Activated T-helper 1 cell treated with anti-CD3 and anti-CD28 coated beads, Interleukin-12 subunit alpha, Interleukin-12 subunit beta, Interleukin-2, Interleukin-4 antibody, amounts not matched to agents 30 ng/mL and 10 ng/mL and 1 ng/mL, durations not matched to agents 14 hours and 24 hours and 36 hours (primary cell): ENCODE data around the gene DDR2. TPM values are rescaled to one million over a fixed set of nuclear protein-coding genes. Genes with fewer than 3 reads are reported as not detected.
A peak's percentile ranks its signal among the peaks of the same experiment; 100 is the strongest.
"Not testable (repeated sequence)": the region's sequence is repeated elsewhere in the genome, so short reads cannot be mapped to it uniquely, and the experiment has no call there.

Experiments
- DNase-seq: peaks from one replicate; pipeline ENCODE4 v3.0.0; 2021; ENCODE audit warnings: low spot score
- H3K27ac Mint-ChIP-seq: one replicate; pipeline ENCODE4 v1.8.0; 2021; ENCODE audit warnings: mild to moderate bottlenecking, mixed read lengths
- H3K27me3 Mint-ChIP-seq: one replicate; pipeline ENCODE4 v1.8.0; 2022; ENCODE audit warnings: mild to moderate bottlenecking, moderate library complexity, mixed read lengths; ENCODE audit not compliant: insufficient read depth
- H3K36me3 Mint-ChIP-seq: one replicate; pipeline ENCODE4 v1.8.0; 2021; ENCODE audit warnings: low read depth, mixed read lengths
- H3K4me1 Mint-ChIP-seq: one replicate; pipeline ENCODE4 v1.8.0; 2021; ENCODE audit warnings: low read depth, mixed read lengths
- H3K4me3 Mint-ChIP-seq: one replicate; pipeline ENCODE4 v1.8.0; 2021; ENCODE audit warnings: mild to moderate bottlenecking, moderate library complexity, mixed read lengths
- H3K9me3 Mint-ChIP-seq: one replicate; pipeline ENCODE4 v1.8.0; 2021; ENCODE audit warnings: mixed read lengths
- intact Hi-C: fragments of 100-400 bp; cut with micrococcal nuclease; formaldehyde crosslinking; loops from one replicate; pipeline ENCODE4 v1.15.1; 2024
- total RNA-seq: library from RNA; stranded (reverse); gene quantifications from 2 replicates; pipeline ENCODE4 v1.2.3, GENCODE V29; 2022

Gene DDR2
- total RNA-seq, 1 donor from 2014 or later = 0.44 TPM

DNA sequence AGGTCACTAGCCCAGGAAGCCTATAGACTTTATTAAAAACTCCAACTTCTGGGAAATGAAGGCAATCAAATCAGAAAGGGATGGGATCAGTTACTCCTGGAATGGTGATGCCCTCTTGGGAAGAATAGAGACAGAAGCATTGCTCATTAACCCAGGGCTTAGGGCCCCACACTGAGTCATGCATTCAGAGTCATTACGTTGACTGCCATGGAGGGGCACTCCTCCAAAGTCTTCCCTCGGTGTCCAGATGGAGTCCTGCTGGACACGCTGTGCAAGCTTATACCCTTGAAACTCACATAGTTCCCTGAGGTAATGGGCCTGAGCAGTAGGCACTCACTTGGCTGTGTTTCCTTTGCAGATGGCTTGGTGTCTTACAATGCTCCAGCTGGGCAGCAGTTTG, 123.0 kb downstream of the DDR2 start:
- Mint-ChIP-seq H3K27me3 (peaks cover 2% of the 10 kb centered on the region), H3K4me3 (no peak overlapping the region), H3K36me3 (no peaks in the 10 kb centered on the region), H3K27ac (no peak overlapping the region), H3K4me1 (no peaks in the 10 kb centered on the region), H3K9me3 (no peaks in the 10 kb centered on the region)
- intact Hi-C loops = no loop called here
- DNase-seq = no peak

DNA sequence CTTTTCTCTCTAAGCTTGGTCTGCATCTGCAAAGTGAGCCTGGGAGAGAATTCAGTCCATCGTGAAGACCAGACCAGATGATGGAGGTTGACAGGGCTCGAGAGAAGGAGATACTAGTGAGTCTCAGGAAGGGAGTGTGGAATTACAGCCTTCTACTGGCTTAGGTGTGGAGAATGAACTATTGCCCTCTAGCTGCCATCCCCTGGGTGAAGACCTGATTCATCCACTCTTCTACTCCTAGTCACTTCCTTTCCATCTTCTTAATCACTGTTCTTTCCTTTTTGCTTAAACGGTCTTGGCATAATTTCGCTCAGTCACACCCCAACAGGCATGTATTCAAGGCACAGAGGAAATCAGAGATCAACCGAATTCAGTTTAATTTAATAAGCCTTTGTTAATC, 124.3 kb downstream of the DDR2 start:
- H3K4me1 Mint-ChIP-seq = no peaks in the 10 kb centered on the region

DNA sequence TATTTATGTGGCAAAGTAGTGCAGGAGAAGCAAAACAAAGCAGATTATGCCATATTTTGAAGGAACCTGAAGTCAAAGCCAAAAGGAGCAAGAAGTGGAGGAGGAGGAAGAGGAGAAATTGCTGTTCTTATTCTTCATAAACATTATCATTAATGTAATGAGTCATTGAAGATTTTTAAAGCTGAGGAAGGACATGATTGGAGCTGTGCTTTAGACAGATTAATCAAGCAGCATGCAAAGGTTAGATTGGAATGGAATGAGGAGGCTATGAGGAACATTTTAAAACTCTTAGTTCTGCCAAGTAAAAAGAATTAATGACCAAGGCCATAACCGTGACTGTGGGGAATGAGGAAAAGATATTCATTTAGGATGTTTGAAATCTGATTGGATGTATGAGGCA, 125.2 kb downstream of the DDR2 start:
- Mint-ChIP-seq H3K27me3 (peaks cover 2% of the 10 kb centered on the region), H3K4me3 (no peak overlapping the region), H3K9me3 (no peaks in the 10 kb centered on the region), H3K27ac (no peak overlapping the region), H3K36me3 (no peaks in the 10 kb centered on the region), H3K4me1 (no peaks in the 10 kb centered on the region)
- intact Hi-C loops = no loop called here
- DNase-seq = no peak

More for the DNA sequence above, 124.3 kb downstream of the DDR2 start:
- no peaks in the 10 kb centered on the region for H3K9me3 Mint-ChIP-seq
- DNase-seq = no peak
- intact Hi-C loops = no loop called here
- H3K27ac Mint-ChIP-seq = no peak overlapping the region
- peaks cover 2% of the 10 kb centered on the region for H3K27me3 Mint-ChIP-seq
- H3K4me3 Mint-ChIP-seq = no peak overlapping the region
- no peaks in the 10 kb centered on the region for H3K36me3 Mint-ChIP-seq

DNA sequence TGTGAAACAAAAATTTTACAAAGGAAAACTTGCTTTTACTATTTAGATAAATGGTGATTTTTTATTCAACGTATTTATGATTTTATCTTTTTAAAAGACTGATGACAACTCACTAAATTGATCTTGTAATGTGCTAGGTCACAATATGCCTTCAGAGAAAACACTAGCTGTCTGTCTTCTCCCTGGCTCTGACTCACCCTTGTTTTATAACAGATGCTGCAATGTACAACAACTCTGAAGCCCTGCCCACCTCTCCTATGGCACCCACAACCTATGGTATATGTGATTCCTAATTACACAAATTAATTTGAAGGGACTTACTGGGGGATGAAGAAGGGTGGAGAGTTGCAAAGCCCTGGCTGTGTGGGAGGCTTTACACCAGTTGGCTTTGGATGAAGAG, 133.5 kb downstream of the DDR2 start:
- H3K27ac Mint-ChIP-seq = no peak overlapping the region
- no peaks in the 10 kb centered on the region for H3K36me3 Mint-ChIP-seq
- DNase-seq = no peak
- intact Hi-C loops = no loop called here
- no peaks in the 10 kb centered on the region for H3K4me1 Mint-ChIP-seq
- no peaks in the 10 kb centered on the region for H3K9me3 Mint-ChIP-seq
- H3K27me3 Mint-ChIP-seq = peaks cover 3% of the 10 kb centered on the region
- H3K4me3 Mint-ChIP-seq = no peak overlapping the region

DNA sequence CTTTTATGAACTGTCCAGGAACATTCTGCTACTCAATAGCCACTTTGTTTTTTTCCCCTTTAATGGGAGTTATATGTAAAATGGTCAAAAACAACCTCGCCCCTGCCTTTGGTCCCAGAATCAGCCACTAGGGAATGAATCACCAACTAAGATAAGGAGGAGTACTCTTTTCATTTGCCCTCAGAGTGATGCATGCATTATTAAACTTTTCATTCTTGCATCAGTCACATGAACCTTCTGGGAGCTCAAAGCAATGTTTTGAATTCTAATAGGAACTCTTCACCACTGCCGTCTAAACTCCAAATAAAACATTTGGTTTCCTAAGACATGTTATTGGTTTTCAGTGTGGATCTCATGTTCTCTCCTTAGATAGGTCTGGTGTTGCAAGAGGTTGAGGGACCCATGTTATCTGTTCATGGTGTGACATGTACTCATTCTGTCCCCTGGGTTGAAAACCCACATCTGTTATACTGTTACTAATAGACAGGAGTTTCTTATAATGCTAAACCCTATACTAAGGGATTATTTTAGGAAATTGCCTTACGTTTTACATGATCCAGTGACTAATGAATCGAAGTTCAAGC, 140.4 kb downstream of the DDR2 start:
- intact Hi-C loops = no loop called here
- no peaks in the 10 kb centered on the region for H3K9me3 Mint-ChIP-seq
- peaks cover 8% of the 10 kb centered on the region for H3K27me3 Mint-ChIP-seq
- no peak overlapping the region for H3K4me3 Mint-ChIP-seq
- H3K27ac Mint-ChIP-seq = no peak overlapping the region
- no peaks in the 10 kb centered on the region for H3K4me1 Mint-ChIP-seq
- no peaks in the 10 kb centered on the region for H3K36me3 Mint-ChIP-seq
- DNase-seq = no peak

DNA sequence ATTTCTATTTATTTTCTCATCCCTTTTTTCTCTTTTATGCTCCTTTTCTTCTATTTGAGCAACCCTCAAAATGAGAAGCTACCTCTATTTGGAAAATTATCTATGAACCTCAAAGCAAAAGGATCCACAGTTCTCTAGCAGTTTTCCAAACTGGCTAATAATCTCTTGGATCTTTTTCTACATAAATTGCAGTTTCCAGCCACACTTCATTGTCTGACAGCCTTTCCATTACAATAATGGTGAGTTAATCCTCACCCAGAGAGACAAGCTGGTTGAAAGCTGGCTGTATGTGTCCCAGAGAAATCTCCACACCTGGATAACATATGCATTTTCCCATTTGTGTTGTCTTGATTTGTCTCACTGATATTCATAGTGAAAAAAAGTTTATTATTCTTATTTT, 141.7 kb downstream of the DDR2 start:
- Mint-ChIP-seq H3K27me3 (peaks cover 8% of the 10 kb centered on the region), H3K4me1 (no peaks in the 10 kb centered on the region), H3K36me3 (no peaks in the 10 kb centered on the region), H3K4me3 (no peak overlapping the region), H3K27ac (no peak overlapping the region), H3K9me3 (no peaks in the 10 kb centered on the region)
- intact Hi-C loops = no loop called here
- no peak for DNase-seq

DNA sequence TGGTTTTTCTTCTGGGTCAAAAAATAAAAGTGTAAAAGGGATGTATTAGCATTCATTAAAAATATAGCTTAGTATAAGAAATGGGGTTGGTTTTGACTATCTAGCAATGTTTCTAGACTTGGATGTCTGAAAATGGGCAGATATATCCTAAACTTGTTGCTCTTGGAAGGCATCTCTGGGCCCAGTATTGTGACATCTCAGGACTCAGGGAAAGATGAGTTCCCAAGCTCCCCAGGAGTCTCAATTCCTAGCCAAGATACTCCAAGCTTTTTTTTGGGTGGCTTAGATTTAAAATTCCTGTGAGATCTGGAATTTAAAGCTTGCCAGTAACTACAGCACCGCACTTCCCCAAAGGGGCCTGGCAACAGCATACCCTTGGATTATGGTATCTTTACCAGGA, 146.8 kb downstream of the DDR2 start:
- no peak for DNase-seq
- Mint-ChIP-seq H3K27ac (no peak overlapping the region), H3K4me1 (no peaks in the 10 kb centered on the region), H3K27me3 (peaks cover 21% of the 10 kb centered on the region), H3K4me3 (no peak overlapping the region), H3K36me3 (no peaks in the 10 kb centered on the region), H3K9me3 (no peaks in the 10 kb centered on the region)
- intact Hi-C loops = no loop called here

DNA sequence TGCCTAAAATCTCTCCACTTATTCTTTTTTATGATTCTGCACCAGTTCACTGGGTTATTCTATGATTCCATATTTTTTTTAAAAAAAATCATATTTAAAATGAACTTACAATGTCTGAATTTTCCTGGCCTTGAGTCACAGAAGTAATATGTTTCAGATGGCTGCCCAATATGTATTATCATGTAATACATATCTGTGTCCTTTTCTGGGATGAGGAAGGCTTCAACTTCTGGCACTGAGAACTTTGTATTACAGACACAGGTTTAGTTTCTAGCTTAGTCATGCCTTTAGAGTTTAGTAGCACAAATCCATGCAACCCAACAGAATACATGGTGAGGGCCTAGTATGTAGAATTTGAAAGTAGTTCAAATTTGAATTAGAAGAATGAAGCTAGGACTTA, 150.4 kb downstream of the DDR2 start:
- intact Hi-C loops = no loop called here

DNA sequence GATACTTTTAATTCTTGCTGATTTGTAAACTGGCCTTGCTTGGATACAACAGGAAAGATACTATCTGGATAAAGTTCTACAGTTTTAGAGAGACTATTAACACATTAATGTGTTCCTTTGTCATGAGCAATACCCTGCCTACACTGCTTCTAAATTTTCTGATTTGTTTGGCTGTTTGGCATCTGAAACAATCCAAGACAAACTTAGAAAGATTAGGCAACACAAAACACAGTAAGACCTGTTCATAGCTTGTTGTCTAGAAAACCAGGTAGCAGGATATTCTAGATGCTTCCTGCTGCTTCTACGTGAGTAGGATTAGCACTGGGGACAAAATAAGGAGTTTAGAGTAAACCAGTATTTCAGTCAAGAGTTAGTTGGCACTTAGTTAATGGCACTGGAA, 152.7 kb downstream of the DDR2 start:
- intact Hi-C loops, H3K27ac Mint-ChIP-seq, DNase-seq, H3K9me3 Mint-ChIP-seq, H3K4me3 Mint-ChIP-seq, H3K4me1 Mint-ChIP-seq, H3K36me3 Mint-ChIP-seq: not testable (repeated sequence)
- peaks cover 12% of the 10 kb centered on the region for H3K27me3 Mint-ChIP-seq

More for the DNA sequence above, 150.4 kb downstream of the DDR2 start:
- Mint-ChIP-seq H3K27ac (no peak overlapping the region), H3K4me3 (no peak overlapping the region), H3K27me3 (peaks cover 13% of the 10 kb centered on the region), H3K4me1 (no peaks in the 10 kb centered on the region), H3K36me3 (no peaks in the 10 kb centered on the region), H3K9me3 (no peaks in the 10 kb centered on the region)
- no peak for DNase-seq

DNA sequence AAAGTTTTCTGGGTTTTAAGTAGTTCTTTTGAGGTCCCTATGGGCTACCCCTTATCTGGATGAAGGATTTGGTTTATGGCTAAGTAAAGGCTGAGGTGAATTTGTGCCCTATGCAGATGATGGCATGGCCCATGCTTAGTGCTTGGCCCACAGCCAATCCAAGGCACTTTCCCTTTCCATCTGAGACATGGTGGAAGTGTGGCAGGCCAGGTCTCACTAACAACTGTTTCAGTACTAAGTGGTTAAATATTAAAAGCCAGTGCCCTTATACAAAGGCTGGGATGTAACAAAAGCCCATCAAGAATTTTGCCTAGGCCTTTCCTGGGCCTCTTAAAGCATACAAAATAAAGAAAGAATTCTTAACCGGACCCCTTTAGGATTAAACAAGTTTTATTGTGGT, 156.5 kb downstream of the DDR2 start:
- intact Hi-C loops, H3K9me3 Mint-ChIP-seq, H3K4me3 Mint-ChIP-seq, H3K27me3 Mint-ChIP-seq, H3K4me1 Mint-ChIP-seq, H3K36me3 Mint-ChIP-seq, H3K27ac Mint-ChIP-seq, DNase-seq: not testable (repeated sequence)

DNA sequence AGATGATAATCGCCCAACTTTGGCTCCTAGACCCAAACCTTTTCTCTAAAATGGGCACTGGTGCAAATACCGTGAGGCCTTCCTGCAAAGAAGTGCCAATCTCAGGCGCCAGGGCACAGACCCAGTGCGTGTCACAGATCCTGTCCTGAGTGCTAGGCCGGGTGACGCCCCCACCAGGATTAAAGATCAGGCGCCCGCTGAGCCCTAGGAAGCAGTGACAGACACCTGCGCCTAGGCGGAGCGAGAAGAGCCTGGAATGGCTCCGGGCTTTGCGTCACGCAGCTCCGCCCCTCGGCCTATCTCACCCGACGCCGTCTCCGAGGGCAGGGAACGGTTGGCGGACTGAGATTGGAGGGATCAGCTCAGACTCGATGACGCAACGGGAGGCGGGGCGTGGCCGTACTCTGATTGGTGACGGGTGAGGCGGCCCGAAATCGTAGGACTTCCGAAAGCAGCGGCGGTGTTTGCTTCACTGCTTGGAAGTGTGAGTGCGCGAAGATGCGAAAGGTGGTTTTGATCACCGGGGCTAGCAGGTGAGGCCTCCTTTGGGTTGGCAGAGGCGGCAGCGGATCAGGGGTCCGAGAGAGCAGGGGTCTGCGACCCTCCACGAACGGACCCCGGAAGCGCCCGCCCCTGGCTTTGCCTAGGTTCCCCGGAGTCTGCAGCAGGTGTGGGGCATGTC, 158.2 kb downstream of the DDR2 start, which contains the start of gene HSD17B7:
Gene HSD17B7 (plus strand): TSS at position 400 of the 682 bp plus-strand sequence. CDS start 99 bp downstream, at position 499.
- H3K27me3 Mint-ChIP-seq, H3K9me3 Mint-ChIP-seq, H3K4me1 Mint-ChIP-seq, H3K36me3 Mint-ChIP-seq: not testable (repeated sequence)
- intact Hi-C loops = loop anchor here (5.0 kb wide), 2 partner anchors 293 to 532 kb away; partner anchors contain the start of genes NUF2 and UHMK1
- peak; percentile 74 for DNase-seq
- H3K27ac Mint-ChIP-seq = peak within 1 kb of the TSS; percentile 92
- H3K4me3 Mint-ChIP-seq = peak within 1 kb of the TSS; percentile 87

DNA sequence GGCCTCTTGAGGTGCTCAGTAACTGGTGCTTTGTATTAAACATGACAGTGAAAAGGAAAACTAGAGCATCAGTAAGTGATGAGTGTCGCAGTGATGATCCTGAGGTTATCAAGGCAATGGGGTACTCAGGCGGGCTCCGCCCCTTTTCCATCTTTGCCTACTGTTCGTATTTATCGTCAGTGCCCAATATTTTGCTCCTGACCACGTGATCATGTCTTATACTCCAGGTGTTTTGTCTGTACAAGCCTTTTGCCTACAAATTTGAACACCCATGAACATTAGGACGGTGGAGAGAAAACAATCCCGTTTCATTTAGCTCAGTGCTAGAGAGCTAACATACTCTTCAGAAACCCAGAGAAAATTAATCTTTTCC, 158.7 kb downstream of the DDR2 start:
- peak overlapping the region; percentile 87 for H3K4me3 Mint-ChIP-seq
- H3K36me3 Mint-ChIP-seq, DNase-seq, H3K27me3 Mint-ChIP-seq, H3K4me1 Mint-ChIP-seq, H3K9me3 Mint-ChIP-seq: not testable (repeated sequence)
- peak overlapping the region; percentile 92 for H3K27ac Mint-ChIP-seq
- intact Hi-C loops = loop anchor here (5.0 kb wide), 2 partner anchors 294 to 531 kb away; partner anchors contain the start of genes NUF2 and UHMK1

DNA sequence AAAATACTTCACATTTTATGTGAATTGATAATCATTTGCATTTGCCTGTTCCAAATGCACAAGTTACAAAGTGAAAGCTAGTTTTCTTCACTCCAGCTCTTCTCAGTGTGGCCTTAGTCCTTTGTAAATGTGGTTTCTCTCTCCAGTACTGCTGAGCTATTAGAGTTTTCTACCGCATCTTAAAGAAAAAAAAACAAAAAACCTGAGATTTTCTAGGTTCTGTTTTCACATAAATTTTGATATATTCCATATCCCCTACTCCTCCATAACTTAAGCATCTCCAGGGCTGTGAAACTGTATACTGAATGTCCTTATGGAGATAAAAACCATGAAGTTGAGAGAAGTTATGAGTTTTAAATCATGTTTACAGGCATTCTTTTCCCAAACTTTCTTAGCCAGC, 162.0 kb downstream of the DDR2 start:
- intact Hi-C loops = loop anchor here (5.0 kb wide), 2 partner anchors 297 to 528 kb away; partner anchors contain the start of genes NUF2 and UHMK1
- H3K27me3 Mint-ChIP-seq, H3K4me3 Mint-ChIP-seq, H3K9me3 Mint-ChIP-seq, H3K4me1 Mint-ChIP-seq, DNase-seq, H3K27ac Mint-ChIP-seq: not testable (repeated sequence)
- H3K36me3 Mint-ChIP-seq = peaks cover 12% of the 10 kb centered on the region
